Kidney (tissue), 14 donors: ENCODE measurements around the gene HKDC1. TPM values are rescaled to one million over a fixed set of nuclear protein-coding genes. Genes with fewer than 3 reads are reported as not detected.

ENCODE experiments used
- DNase-seq, 5 donors: peaks; one replicate each; pipeline ENCODE4 v3.0.0-alpha.2; 2013 to 2020
- FAIRE-seq: peaks from 2 replicates; lab custom pipeline; 2012; peaks lifted over from hg19 to GRCh38; lab: Jason Lieb, UNC
- H3K27ac ChIP-seq, 2 donors: one replicate each; pipeline ENCODE4 v1.7.0; 2013; ENCODE audit warnings: low read depth in 2 of 2, low read length in 2 of 2, inconsistent platforms in 1 of 2
- H3K27me3 ChIP-seq: one replicate; pipeline ENCODE4 v1.7.1; 2013; ENCODE audit warnings: low read length, inconsistent platforms; ENCODE audit not compliant: control insufficient read depth, insufficient read depth
- H3K36me3 ChIP-seq, 3 donors: one replicate each; pipeline versions ENCODE4 v1.7.0 to v1.7.1; 2013; ENCODE audit warnings: low read length in 3 of 3, control low read depth in 1 of 3, inconsistent platforms in 1 of 3; ENCODE audit not compliant: insufficient read depth in 3 of 3, control insufficient read depth in 2 of 3
- H3K4me1 ChIP-seq, 3 donors: one replicate each; pipeline versions ENCODE4 v1.7.0 to v1.7.1; 2013; ENCODE audit warnings: low read length in 3 of 3, inconsistent platforms in 1 of 3, low read depth in 1 of 3; ENCODE audit not compliant: control insufficient read depth in 2 of 3, insufficient read depth in 2 of 3
- H3K4me3 ChIP-seq, 3 donors: one replicate each; pipeline versions ENCODE4 v1.7.0 to v1.8.1; 2013; ENCODE audit warnings: low read length in 3 of 3, control low read depth in 1 of 3, inconsistent platforms in 1 of 3
- H3K9ac ChIP-seq, 3 donors: one replicate each; pipeline versions ENCODE4 v1.7.0 to v1.7.1; 2013; ENCODE audit warnings: low read length in 3 of 3, control low read depth in 1 of 3, inconsistent platforms in 1 of 3
- H3K9me3 ChIP-seq, 3 donors: one replicate each; pipeline versions ENCODE4 v1.7.0 to v1.7.1; 2013; ENCODE audit warnings: low read length in 3 of 3, control low read depth in 1 of 3, inconsistent platforms in 1 of 3; ENCODE audit not compliant: control insufficient read depth in 2 of 3, insufficient read depth in 1 of 3
- intact Hi-C: fragments of 100-400 bp; cut with DNase I; formaldehyde crosslinking; loops from one replicate; pipeline ENCODE4 v1.11.1; 2022
- polyA plus RNA-seq: library from polyadenylated mRNA; stranded (reverse); fragments of 350-450 nt; fragmentation: Illumina TruSeq; extraction: RNeasy Lipid Tissue Mini Kit (QIAGEN cat#74804); gene quantifications from one replicate; pipeline ENCODE4 v1.2.3, GENCODE V29; 2014; ENCODE audit warnings: low read depth, low replicate concordance; ENCODE audit not compliant: insufficient read depth
- total RNA-seq: library from RNA; stranded (reverse); fragmentation: NEBNext Ultra II Directional; extraction: Animal tissue kit (Norgen Biotek cat#: 25700); gene quantifications from one replicate; pipeline ENCODE4 v1.2.1, GENCODE V29; 2021
- TF ChIP-seq, protein P1 (sequence below): IDR thresholded peaks from 3 replicates; pipeline ENCODE4 v1.5.1; 2012; ENCODE audit warnings: mild to moderate bottlenecking, moderate library complexity, borderline replicate concordance; ENCODE audit not compliant: insufficient read depth; ENCODE audit errors: extremely low read depth
- donor health status: control.
- donor health status: control.
- donor health status: control.
- donor health status: control.
- donor health status: control.
- donor health status: DM: yes; HTN: yes; CAD: no.
- donor health status: Normal renal cell carcinoma (clear cell type).

The HKDC1 gene
- total and polyA plus RNA-seq, 2 donors from 2014 or later, result 8.3 to 27.4 TPM

DNA sequence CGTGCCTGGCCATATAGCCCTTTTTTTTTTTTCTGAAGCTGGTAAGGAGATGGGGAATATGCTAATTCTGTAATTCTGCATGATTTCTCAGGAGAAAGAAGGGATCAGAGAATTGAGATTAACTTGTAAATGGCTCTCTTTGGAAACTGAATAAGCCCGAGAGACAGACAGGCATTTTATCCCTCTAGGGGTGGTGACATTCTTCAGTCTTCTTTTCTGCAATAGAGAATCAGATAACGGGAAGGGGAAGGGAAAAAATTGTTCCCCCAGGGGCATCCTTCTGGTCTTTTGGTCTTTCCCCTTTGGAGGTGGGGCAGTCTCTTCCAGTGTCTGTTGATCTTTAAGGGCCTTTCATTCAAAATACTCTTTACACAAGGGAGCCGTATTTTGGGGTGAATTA is 92.4 kb downstream of the HKDC1 start:
- TF ChIP-seq, protein P1, sequence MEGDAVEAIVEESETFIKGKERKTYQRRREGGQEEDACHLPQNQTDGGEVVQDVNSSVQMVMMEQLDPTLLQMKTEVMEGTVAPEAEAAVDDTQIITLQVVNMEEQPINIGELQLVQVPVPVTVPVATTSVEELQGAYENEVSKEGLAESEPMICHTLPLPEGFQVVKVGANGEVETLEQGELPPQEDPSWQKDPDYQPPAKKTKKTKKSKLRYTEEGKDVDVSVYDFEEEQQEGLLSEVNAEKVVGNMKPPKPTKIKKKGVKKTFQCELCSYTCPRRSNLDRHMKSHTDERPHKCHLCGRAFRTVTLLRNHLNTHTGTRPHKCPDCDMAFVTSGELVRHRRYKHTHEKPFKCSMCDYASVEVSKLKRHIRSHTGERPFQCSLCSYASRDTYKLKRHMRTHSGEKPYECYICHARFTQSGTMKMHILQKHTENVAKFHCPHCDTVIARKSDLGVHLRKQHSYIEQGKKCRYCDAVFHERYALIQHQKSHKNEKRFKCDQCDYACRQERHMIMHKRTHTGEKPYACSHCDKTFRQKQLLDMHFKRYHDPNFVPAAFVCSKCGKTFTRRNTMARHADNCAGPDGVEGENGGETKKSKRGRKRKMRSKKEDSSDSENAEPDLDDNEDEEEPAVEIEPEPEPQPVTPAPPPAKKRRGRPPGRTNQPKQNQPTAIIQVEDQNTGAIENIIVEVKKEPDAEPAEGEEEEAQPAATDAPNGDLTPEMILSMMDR, result no peak
- Histone ChIP-seq H3K4me1 (peaks cover 0 to 4% (median 2%) of the 10 kb centered on the region in 3 donors), H3K36me3 (no peaks in the 10 kb centered on the region), H3K27ac (no peak overlapping the region), H3K9ac (no peak overlapping the region), H3K27me3 (no peaks in the 10 kb centered on the region), H3K9me3 (no peaks in the 10 kb centered on the region), H3K4me3 (no peak overlapping the region)
- no peak for DNase-seq
- no peak for FAIRE-seq
- intact Hi-C loops, result no loop called here

DNA sequence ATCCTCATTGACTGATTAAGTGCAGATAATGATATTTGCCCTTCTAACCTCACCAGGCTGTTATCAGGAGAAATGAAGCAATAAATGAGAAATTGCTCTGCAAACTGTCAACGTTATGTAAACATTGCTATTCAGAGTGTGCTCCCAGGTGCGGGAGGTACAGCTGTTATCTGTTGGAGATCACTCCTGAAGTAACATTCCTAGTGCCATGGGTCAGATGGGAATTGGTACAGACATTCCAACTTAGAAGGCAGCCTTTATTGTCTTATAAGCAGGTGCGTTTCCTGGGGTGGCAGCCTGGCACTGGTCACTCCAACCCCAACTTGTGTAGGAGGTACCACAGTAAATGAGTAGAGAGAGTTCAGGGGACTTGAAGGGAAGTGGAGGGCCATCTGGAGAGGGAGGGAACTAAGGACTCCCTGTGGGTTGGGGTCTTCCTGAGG is 95.0 kb downstream of the HKDC1 start:
- intact Hi-C loops, result no loop called here
- H3K27me3 ChIP-seq, result no peaks in the 10 kb centered on the region
- no peak overlapping the region for H3K4me3 ChIP-seq
- no peak overlapping the region for H3K9ac ChIP-seq
- no peak overlapping the region for H3K27ac ChIP-seq
- DNase-seq, result no peak
- H3K36me3 ChIP-seq, result no peaks in the 10 kb centered on the region
- TF ChIP-seq, protein P1, result no peak
- no peak for FAIRE-seq
- peaks cover 2 to 12% (median 6%) of the 10 kb centered on the region in 3 donors for H3K4me1 ChIP-seq
- no peaks in the 10 kb centered on the region for H3K9me3 ChIP-seq

DNA sequence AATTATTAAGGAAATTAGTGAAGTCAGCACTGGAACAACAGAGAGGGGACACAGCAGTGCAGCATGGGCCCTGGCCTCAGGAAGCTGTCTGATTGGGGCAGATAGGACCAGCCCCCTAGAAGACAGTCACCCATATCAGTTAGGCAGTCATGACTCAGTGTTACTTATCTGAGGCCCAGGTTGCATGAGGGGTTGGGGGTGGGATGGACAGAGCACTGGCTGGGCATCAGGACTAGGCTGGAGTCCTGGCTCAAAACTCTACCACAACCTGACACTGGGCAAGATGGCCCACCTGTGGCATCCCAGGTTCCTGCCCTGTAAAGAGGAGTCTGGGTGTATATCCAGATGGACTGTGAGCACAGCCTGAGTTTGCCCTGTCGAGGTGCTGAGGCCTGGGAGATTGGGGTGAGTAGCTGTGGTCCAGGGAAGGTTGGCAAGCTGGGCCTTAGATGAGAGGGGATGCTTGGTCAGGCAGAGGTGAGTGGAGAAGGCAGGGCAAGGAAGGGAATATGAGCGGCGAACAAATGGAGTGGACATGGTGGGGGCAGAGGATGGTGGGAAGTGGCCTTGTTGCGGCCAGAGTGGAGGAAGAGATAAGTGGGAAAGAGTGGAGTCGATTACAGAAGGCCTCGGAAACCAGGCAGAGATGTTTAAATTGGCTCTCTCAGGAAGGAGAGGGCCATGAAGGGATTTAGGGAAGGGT is 95.6 kb downstream of the HKDC1 start:
- no peak overlapping the region for H3K27ac ChIP-seq
- H3K4me1 ChIP-seq, result peaks cover 2 to 16% (median 11%) of the 10 kb centered on the region in 3 donors
- FAIRE-seq, result no peak
- no peak for DNase-seq
- intact Hi-C loops, result no loop called here
- no peaks in the 10 kb centered on the region for H3K36me3 ChIP-seq
- no peak overlapping the region for H3K4me3 ChIP-seq
- TF ChIP-seq, protein P1, result no peak
- H3K9me3 ChIP-seq, result no peaks in the 10 kb centered on the region
- no peaks in the 10 kb centered on the region for H3K27me3 ChIP-seq
- H3K9ac ChIP-seq, result no peak overlapping the region
